Upper lobe of left lung (tissue), 6 donors: ENCODE measurements around the gene NDRG2. TPM values are rescaled to one million over a fixed set of nuclear protein-coding genes. Genes with fewer than 3 reads are reported as not detected.

Experiments
- ATAC-seq, 2 donors: fragments of 200-7000 bp; cut with Tn5 transposase; one replicate each; pipeline ENCODE4 v1.9.1; 2022; ENCODE audit warnings: mild to moderate bottlenecking in 2 of 2, moderate library complexity in 2 of 2; ENCODE audit not compliant: low FRiP score in 2 of 2
- DNase-seq, 2 donors: peaks; one replicate each; pipeline ENCODE4 v3.0.0-alpha.2; 2019 to 2020
- H3K27ac ChIP-seq, 4 donors: fragments of 200-600 bp; sonication (generic); one replicate each; pipeline ENCODE4 v1.5.1; 2016 to 2019
- H3K27me3 ChIP-seq, 4 donors: fragments of 200-600 bp; sonication (generic); one replicate each; pipeline ENCODE4 v1.5.1; 2017 to 2019
- H3K36me3 ChIP-seq, 4 donors: fragments of 200-600 bp; sonication (generic); one replicate each; pipeline ENCODE4 v1.5.1; 2016 to 2019
- H3K4me1 ChIP-seq, 4 donors: fragments of 200-600 bp; sonication (generic); one replicate each; pipeline ENCODE4 v1.5.1; 2018 to 2019
- H3K4me3 ChIP-seq, 4 donors: fragments of 200-600 bp; sonication (generic); one replicate each; pipeline ENCODE4 v1.5.1; 2017 to 2019; ENCODE audit warnings: mild to moderate bottlenecking in 2 of 4, moderate library complexity in 1 of 4
- H3K9me3 ChIP-seq, 4 donors: fragments of 200-600 bp; sonication (generic); one replicate each; pipeline ENCODE4 v1.5.1; 2018 to 2019
- CTCF ChIP-seq, 6 experiments: fragments of 450-650 bp in 4 of 6; fragments of 200-600 bp in 2 of 6; sonication (generic) in 2 of 6; IDR thresholded peaks; one replicate each; pipeline ENCODE4 v1.5.1; 2016 to 2019; ENCODE audit warnings: antibody characterized with exemption in 6 of 6
- EP300 ChIP-seq, 4 donors: sonication (generic); formaldehyde crosslinking; IDR thresholded peaks; one replicate each; pipeline ENCODE4 v1.5.1; 2017; ENCODE audit warnings: antibody characterized with exemption in 4 of 4, control low read depth in 2 of 4
- POLR2A ChIP-seq, 4 donors: fragments of 450-650 bp; IDR thresholded peaks; one replicate each; pipeline ENCODE4 v1.5.1; 2016 to 2017; ENCODE audit warnings: antibody characterized with exemption in 4 of 4, mild to moderate bottlenecking in 2 of 4
- POLR2AphosphoS5 ChIP-seq, 2 donors: sonication (generic); formaldehyde crosslinking; IDR thresholded peaks; one replicate each; pipeline ENCODE4 v1.5.1; 2017; ENCODE audit warnings: antibody characterized with exemption in 2 of 2
- WGBS, 2 donors: methylation state at CpG; one replicate each; pipeline ENCODE4 v1.1.5; 2017 to 2018; 5-methylcytosine and 5-hydroxymethylcytosine counted together
- total RNA-seq, 6 donors: library from RNA; depleted of rRNA in 4 of 6; stranded (reverse); fragments of >200 nt in 4 of 6; gene quantifications; one replicate each; pipeline versions ENCODE4 v1.1.0 to v1.2.1, GENCODE V29; 2016 to 2021
- donor health status: DM: no; HTN: no; CAD: no; lungs with moderate emphysema.
- donor health status: DM: no; HTN: yes; CAD: no; lungs with severe emphysema.

The NDRG2 gene
- total RNA-seq, 6 donors from 2014 or later = 69.7 to 280 (median 90.8) TPM

GRCh38 chr14:21071225-21072030 lies 46.6 kb upstream of the NDRG2 start:
- TF ChIP-seq POLR2A (IDR thresholded peaks at IDR 0.05) (no peak), POLR2AphosphoS5 (IDR thresholded peaks at IDR 0.05) (peak in 1 of 2 donors; percentile 50), EP300 (IDR thresholded peaks at IDR 0.05) (no peak), CTCF (IDR thresholded peaks at IDR 0.05) (peak in 1 of 6 experiments; percentile 7)
- H3K4me1 ChIP-seq = peaks cover 31 to 46% (median 40%) of the 10 kb centered on the region in 4 donors
- 1 to 2% methylated on average over 14 to 33 of the region's 37 CpGs for WGBS, 2 donors
- H3K4me3 ChIP-seq = peak overlapping the region; percentile 74 to 84 (median 77)
- ATAC-seq (peak; percentile 82 to 86), DNase-seq (peak; percentile 81 to 91)
- no peaks in the 10 kb centered on the region for H3K9me3 ChIP-seq
- peak overlapping the region; percentile 86 to 96 (median 92) for H3K27ac ChIP-seq
- H3K27me3 ChIP-seq = no peaks in the 10 kb centered on the region
- peaks cover 0 to 33% (median 14%) of the 10 kb centered on the region in 4 donors for H3K36me3 ChIP-seq

- WGBS, 2 donors = 0 to 2% methylated on average over 19 to 23 of the region's 23 CpGs
- Histone ChIP-seq H3K27ac (peak overlapping the region; percentile 86 to 96 (median 92)), H3K27me3 (no peaks in the 10 kb centered on the region), H3K9me3 (no peaks in the 10 kb centered on the region), H3K4me1 (peaks cover 31 to 46% (median 40%) of the 10 kb centered on the region in 4 donors), H3K4me3 (peak overlapping the region; percentile 74 to 84 (median 77)), H3K36me3 (peaks cover 0 to 26% (median 9%) of the 10 kb centered on the region in 4 donors)
- no peak for TF ChIP-seq EP300 (IDR thresholded peaks at IDR 0.05)
- peak; percentile 3 to 38 for TF ChIP-seq POLR2AphosphoS5 (IDR thresholded peaks at IDR 0.05)
- no peak for TF ChIP-seq CTCF (IDR thresholded peaks at IDR 0.05)
- DNase-seq (peak; percentile 46 to 81), ATAC-seq (peak; percentile 21 to 63)
Measured at GRCh38 chr14:21070610-21071224, 45.9 kb upstream of the NDRG2 start.

- H3K4me1 ChIP-seq = peaks cover 31 to 46% (median 40%) of the 10 kb centered on the region in 4 donors
- peak within 1 kb of the TSS; percentile 74 to 84 (median 77) for H3K4me3 ChIP-seq
- H3K27ac ChIP-seq = peak within 1 kb of the TSS; percentile 86 to 96 (median 92)
- no peaks in the 10 kb centered on the region for H3K27me3 ChIP-seq
- ATAC-seq = peak; percentile 11 to 74
- no peaks in the 10 kb centered on the region for H3K9me3 ChIP-seq
- TF ChIP-seq CTCF (IDR thresholded peaks at IDR 0.05) (no peak), POLR2A (IDR thresholded peaks at IDR 0.05) (peak in 2 of 4 donors; percentile 29 to 56)
- H3K36me3 ChIP-seq = peaks cover 0 to 21% (median 4%) of the 10 kb centered on the region in 4 donors
- DNase-seq = peak; percentile 60 to 94
- 0% methylated on average over 14 to 20 of the region's 63 CpGs for WGBS, 2 donors
Measured at GRCh38 chr14:21070083-21070609, 45.3 kb upstream of the NDRG2 start, which contains the start of gene ARHGEF40. Gene ARHGEF40, plus strand, starts transcription at chr14:21070304. Its CDS starts 93 bp downstream, at chr14:21070397.

GRCh38 chr14:21069388-21070082 lies 44.7 kb upstream of the NDRG2 start:
- H3K27me3 ChIP-seq = no peaks in the 10 kb centered on the region

More at GRCh38 chr14:21069388-21070082, 44.7 kb upstream of the NDRG2 start:
- ATAC-seq = peak; percentile 2 to 48
- Histone ChIP-seq H3K4me3 (peak overlapping the region; percentile 45 to 84 (median 76)), H3K36me3 (peaks cover 0 to 15% (median under 1%) of the 10 kb centered on the region in 4 donors), H3K9me3 (no peaks in the 10 kb centered on the region), H3K27ac (peak overlapping the region; percentile 86 to 96 (median 92)), H3K4me1 (peaks cover 31 to 46% (median 40%) of the 10 kb centered on the region in 4 donors)
- WGBS, 2 donors = 1% methylated on average over 22 to 39 of the region's 40 CpGs
- DNase-seq = no peak
- TF ChIP-seq POLR2AphosphoS5 (IDR thresholded peaks at IDR 0.05) (no peak), POLR2A (IDR thresholded peaks at IDR 0.05) (no peak), CTCF (IDR thresholded peaks at IDR 0.05) (no peak), EP300 (IDR thresholded peaks at IDR 0.05) (no peak)
